Measurements from ENCODE around the gene RHOF.
"Not testable (repeated sequence)": the region's sequence is repeated elsewhere in the genome, so short reads cannot be mapped to it uniquely, and the experiment has no call there.

RHOF gene

DNA sequence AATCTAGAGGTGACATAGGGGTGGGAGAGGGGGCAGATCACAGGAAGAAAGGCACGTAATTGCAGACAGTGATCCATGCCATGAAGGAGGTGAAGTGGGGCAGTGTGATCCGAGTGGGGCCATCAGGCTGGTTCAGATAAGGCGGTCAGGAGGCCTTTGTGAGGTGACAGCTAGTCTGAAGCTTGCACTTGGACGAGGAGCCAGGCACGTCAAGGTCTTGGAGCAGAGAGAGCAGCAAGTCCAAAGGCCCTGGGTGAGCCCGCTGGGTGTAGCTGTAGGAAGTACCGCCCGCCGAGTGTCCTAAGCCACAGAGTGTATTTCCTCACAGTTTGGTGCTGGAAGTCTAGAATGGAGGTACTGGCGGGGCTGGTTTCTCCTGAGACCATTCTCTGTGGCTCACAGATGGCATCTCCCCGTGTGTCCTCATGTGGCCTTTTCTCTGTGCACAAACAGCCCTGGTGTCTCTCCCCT is 23.6 kb downstream of the RHOF start:
- TF ChIP-seq, protein P1, sequence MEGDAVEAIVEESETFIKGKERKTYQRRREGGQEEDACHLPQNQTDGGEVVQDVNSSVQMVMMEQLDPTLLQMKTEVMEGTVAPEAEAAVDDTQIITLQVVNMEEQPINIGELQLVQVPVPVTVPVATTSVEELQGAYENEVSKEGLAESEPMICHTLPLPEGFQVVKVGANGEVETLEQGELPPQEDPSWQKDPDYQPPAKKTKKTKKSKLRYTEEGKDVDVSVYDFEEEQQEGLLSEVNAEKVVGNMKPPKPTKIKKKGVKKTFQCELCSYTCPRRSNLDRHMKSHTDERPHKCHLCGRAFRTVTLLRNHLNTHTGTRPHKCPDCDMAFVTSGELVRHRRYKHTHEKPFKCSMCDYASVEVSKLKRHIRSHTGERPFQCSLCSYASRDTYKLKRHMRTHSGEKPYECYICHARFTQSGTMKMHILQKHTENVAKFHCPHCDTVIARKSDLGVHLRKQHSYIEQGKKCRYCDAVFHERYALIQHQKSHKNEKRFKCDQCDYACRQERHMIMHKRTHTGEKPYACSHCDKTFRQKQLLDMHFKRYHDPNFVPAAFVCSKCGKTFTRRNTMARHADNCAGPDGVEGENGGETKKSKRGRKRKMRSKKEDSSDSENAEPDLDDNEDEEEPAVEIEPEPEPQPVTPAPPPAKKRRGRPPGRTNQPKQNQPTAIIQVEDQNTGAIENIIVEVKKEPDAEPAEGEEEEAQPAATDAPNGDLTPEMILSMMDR (IDR thresholded peaks at IDR 0.05; ENCODE audit: insufficient read depth, missing control alignments), result no peak
- DNase-seq (ENCODE audit: insufficient read length, low spot score) (no peak), FAIRE-seq (no peak)

DNA sequence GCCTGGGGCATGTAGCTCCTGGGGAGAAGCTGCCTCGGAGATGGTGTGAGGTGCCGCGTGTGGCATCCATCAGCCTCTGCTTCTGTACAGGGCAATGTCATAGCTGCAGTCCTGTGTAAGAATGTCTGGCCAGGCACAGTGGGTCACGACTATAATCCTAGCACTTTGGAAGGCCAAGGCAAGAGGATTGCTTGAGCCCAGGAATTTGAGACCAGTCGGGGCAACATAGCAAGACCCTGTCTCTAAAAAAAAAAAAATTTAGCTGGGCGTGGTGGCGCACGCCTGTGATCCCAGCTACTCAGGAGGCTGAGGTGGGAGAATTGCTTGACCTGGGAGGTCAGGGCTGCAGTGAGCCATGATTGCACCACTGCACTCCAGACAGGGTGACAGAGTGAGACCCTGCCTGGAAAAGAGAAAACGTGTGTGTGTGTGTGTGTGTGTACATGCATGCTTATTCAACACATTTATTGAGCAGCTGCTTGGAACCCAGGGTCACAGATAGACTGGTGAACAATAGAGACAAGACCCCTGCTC is 24.1 kb downstream of the RHOF start:
- FAIRE-seq (no peak), DNase-seq (ENCODE audit: insufficient read length, low spot score) (no peak)
- TF ChIP-seq, protein P1 (IDR thresholded peaks at IDR 0.05; ENCODE audit: insufficient read depth, missing control alignments), result no peak

DNA sequence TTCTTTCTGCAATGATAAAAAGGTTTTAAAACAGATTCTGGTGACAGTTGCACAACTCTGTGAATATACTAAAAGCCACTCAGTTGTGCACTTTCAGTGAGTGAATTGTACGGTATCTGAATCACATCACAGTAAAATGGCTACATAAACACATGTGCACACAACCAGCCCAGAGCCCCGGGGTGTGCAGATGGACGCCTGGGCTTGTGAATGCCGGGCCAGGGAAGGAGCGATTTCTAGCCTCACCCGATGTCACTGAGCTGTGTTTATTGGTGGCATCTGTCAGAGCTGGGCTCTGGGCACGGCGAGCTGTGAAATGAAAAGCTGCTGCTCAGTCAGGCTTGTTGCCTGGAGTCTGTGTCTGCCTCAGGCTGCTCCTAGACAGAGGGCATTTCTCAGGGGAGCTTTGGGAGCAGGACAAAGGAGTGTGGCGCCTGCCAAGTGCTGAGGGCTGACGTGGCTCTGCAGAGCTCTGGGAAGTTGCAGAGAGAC is 25.9 kb downstream of the RHOF start:
- FAIRE-seq (no peak), DNase-seq (ENCODE audit: insufficient read length, low spot score) (peak; percentile 72)

DNA sequence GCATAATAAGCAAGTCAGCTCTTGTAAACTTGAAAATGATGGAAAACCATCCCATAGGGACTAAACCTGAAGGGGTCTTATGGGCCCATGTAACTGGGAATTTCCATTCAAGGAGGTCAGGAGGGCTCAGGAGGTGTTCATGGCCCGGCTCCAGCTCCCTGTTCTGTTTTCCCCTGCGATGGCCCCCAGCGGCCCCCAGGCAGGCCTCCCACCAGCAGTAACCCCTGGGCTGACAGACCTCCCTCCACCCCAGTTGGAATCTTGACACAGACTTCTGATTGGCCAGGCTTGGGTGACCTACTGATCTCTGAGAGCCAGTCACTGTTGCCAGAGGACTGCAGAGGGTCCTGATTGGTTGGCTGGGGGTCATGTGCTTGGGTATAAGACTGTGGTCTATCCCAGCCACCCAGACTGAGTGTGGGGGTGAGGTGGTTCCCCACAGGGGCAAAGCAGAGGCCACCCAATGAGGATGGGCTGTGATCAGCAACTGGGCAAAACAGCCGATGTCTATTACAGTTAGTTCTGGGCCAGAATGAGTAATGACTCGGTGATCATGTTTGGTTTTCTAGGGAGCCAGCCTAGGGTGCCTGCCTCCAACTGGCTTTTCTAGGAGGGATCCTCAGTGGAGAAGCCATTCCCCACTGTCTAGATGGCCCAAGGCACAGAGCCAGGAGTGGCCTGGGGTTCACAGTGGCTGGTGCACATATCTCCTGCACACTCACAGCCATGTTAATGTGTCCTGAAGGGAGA is 27.0 kb downstream of the RHOF start:
- TF ChIP-seq, protein P1 (IDR thresholded peaks at IDR 0.05; ENCODE audit: insufficient read depth, missing control alignments), result no peak
- DNase-seq (ENCODE audit: insufficient read length, low spot score), result no peak

More for the DNA sequence above, 25.9 kb downstream of the RHOF start:
- TF ChIP-seq, protein P1 (IDR thresholded peaks at IDR 0.05; ENCODE audit: insufficient read depth, missing control alignments), result no peak

DNA sequence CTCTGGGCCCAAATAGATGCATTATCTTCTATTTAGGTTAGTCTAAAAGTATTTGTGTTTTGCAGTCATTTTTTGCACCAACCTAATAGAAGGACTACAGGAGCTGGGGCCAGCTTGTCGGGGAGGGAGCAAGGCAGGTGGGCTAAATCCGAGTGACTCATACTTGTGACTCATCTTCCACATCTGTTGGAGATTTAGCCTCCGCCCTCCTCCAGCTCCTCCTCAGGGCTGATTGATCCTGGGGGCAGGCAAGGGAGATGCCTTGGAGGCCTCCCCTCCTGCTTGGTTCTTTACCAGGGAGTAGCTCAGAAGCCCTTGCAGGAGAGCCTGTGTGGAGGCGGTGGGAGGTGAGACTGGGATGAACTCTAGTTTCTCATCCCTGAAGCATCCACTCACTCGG is 27.9 kb downstream of the RHOF start:
- TF ChIP-seq, protein P1 (IDR thresholded peaks at IDR 0.05; ENCODE audit: insufficient read depth, missing control alignments), result no peak
- no peak for FAIRE-seq
- DNase-seq (ENCODE audit: insufficient read length, low spot score), result peak; percentile 74

More for the DNA sequence above, 27.0 kb downstream of the RHOF start:
- no peak for FAIRE-seq

DNA sequence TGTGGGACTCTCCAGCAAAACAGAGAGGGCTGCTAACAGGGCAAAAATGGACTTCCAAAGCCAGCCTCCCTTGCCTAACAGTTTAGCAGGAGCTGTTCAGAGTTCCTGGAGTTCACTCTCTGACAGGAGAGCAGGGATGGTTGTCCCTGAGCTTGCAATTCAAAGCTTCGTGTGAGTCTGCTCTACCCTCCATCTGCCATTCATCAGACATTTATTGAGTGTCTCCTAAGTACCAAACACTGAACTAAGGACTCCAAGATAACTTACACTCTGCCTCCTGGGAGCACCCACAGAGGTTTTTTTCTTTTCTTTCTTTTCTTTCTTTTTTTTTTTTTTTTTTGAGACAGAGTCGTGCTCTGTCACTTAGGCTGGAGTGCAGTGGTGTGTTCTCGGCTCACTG is 28.7 kb downstream of the RHOF start:
- FAIRE-seq (no peak), DNase-seq (ENCODE audit: insufficient read length, low spot score) (no peak)
- TF ChIP-seq, protein P1 (IDR thresholded peaks at IDR 0.05; ENCODE audit: insufficient read depth, missing control alignments), result no peak

DNA sequence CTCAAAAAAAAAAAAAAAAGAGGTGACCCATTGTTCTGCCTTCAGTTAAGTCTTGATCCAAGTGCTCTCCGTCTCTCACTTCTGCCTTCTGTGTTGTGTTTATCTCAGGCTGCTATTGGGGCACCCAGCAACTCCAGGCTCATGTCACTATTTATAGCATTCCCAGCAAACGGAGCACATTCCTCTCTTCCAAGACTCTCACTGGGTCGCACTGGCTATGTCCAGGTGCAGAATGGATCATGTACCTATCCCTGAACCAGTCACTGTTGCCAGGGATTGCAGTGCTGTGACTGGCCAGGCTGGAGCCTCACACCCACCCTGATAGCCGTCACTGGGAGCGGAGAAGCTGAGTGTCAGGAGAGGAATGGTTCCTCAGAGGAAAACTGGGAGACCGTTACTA is 31.2 kb downstream of the RHOF start:
- DNase-seq (ENCODE audit: insufficient read length, low spot score) (no peak), FAIRE-seq (no peak)
- TF ChIP-seq, protein P1 (IDR thresholded peaks at IDR 0.05; ENCODE audit: insufficient read depth, missing control alignments), result no peak

DNA sequence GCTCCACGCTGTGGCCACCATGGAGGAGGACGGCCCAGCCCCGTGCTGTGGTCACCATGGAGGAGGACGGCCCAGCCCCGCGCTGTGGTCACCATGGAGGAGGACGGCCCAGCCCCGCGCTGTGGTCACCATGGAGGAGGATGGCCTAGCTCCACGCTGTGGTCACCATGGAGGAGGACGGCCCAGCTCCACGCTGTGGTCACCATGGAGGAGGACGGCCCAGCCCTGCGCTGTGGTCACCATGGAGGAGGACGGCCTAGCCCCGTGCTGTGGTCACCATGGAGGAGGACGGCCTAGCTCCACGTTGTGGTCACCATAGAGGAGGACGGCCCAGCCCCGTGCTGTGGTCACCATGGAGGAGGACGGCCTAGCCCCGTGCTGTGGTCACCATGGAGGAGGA is 35.0 kb downstream of the RHOF start:
- not testable (repeated sequence) for DNase-seq (ENCODE audit: insufficient read length, low spot score); FAIRE-seq
